Measurements from ENCODE around the gene NEK4.

The NEK4 gene

GRCh38 chr3:52705438-52705687 is 65.4 kb downstream of the NEK4 start:
- in situ Hi-C loops (cut with HindIII; ENCODE audit: low sequenced_read_pairs) = no loop called here

DNA sequence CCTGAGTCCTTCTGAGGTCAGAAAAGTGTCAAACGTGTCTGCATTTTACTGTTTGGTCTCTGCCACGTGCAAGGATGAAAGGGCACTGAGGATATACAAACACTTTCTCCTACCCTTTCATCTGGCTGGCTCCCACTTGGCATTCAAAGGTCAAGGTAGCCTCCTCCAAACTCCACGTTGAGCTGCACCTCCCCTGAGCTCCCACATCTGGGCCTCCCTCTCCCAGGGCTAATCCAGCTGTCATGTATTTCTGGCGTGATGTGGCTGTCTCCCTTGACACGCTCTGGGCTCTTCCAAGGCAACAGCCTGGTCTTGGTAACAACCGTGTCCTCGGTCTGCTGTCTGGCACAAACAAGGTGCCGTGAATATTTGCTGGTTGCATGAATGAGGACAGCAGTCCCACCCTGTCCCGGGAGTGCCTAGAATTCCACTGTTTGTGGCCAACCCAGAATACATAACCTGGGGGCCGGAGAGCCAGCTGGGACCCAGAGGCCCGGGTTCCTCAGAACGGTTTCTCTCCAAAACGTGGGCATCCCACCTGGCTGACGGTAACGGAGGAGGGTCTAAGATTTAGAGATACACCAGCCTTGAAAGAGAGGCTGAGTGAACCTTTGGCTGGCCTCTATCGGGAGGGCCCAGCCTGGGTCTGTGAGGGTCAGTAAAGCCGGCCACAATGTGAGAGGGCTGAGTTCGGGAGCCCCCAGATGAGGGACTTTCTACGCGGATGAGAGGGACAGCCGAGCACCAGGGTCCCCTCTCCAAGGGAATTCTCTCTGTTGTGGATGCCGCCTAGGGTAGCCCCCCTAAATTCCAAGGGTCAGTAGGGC is 65.9 kb downstream of the NEK4 start:
- in situ Hi-C loops (cut with HindIII; ENCODE audit: low sequenced_read_pairs) = no loop called here

DNA sequence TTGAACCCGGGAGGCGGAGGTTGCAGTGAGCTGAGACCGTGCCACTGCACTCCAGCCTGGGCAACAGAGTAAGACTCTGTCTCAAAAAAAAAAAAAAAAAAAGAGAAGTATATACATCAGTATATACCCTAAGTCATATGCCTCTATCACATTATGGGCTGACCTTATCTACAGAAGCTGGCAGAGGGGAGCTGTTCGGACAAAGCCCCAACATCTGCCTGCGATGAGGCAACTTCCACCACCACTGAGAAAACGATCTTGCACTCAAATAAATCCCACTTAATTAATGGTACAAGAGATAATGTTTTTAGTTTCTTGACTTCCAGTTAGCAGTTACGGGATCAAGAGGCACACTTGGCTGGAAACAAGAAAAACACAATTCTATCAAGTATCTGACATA is 67.4 kb downstream of the NEK4 start:
- in situ Hi-C loops (cut with HindIII; ENCODE audit: low sequenced_read_pairs) = no loop called here

- in situ Hi-C loops (cut with HindIII; ENCODE audit: low sequenced_read_pairs) = no loop called here
These were observed 73.1 kb downstream of the NEK4 start for GRCh38 chr3:52697632-52697965.

- in situ Hi-C loops (cut with HindIII; ENCODE audit: low sequenced_read_pairs) = no loop called here
These were observed 73.7 kb downstream of the NEK4 start for GRCh38 chr3:52696830-52697631.

GRCh38 chr3:52695798-52696671 is 74.7 kb downstream of the NEK4 start:
- in situ Hi-C loops (cut with HindIII; ENCODE audit: low sequenced_read_pairs) = no loop called here

- in situ Hi-C loops (cut with HindIII; ENCODE audit: low sequenced_read_pairs) = no loop called here
These were observed 76.1 kb downstream of the NEK4 start for GRCh38 chr3:52694528-52695189.

DNA sequence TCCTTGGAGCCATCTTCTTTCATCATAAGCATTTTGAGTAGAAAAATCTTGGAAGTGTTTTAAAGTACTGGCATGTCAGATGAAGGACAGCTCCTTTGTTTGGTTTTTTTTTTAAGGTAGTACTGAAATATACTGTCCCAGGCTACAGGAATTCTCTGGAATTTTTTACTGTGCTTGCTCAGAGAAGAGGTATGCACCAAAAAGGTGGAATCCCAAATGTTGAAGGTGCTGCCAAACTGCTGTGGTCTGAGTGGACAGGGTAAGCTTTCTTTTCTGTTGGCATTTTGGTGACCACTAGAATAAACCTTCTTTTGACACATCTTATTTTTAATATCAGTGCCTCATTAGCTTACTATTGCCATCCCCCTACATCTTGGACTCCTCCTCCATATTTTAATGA is 77.7 kb downstream of the NEK4 start:
- in situ Hi-C loops (cut with HindIII; ENCODE audit: low sequenced_read_pairs) = no loop called here

DNA sequence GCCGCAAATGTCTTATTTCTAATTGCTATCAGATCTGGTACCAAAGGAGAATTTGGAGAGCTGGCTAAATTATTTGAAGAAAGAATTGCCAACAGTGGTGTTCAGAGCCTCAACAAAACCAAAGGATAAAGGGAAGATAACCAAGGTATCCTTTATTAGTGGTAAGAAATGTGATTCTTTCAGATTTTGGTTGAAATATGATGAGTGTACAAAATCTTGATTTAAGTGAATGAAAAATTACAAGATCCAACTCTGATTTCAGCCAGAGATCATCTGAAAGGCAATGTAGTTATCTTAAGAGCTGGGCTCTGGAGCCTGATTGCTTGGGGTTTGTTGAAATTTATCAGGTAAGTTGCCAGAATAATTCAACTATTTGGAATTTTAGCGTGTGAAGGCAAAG is 80.2 kb downstream of the NEK4 start:
- in situ Hi-C loops (cut with HindIII; ENCODE audit: low sequenced_read_pairs) = no loop called here

GRCh38 chr3:52689151-52689550 is 81.6 kb downstream of the NEK4 start:
- in situ Hi-C loops (cut with HindIII; ENCODE audit: low sequenced_read_pairs) = no loop called here

DNA sequence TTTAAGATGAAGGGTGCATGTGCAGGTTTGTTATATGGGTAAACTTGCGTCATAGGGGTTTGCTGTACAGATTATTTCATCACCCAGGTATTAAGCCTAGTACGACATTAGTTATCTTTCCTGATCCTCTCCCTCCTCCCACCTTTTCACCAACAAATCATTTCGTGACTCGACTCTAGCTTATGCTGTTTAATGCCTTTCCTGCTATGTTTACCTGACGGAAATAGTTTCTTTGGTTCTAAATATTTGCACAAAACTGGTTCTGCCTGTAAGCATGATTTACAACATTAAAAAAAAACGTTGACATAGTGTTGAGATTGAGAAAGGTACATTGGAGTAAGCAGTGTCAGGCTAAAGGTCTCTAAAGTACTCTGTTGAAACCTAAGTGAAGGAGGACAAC is 82.5 kb downstream of the NEK4 start:
- in situ Hi-C loops (cut with HindIII; ENCODE audit: low sequenced_read_pairs) = no loop called here

DNA sequence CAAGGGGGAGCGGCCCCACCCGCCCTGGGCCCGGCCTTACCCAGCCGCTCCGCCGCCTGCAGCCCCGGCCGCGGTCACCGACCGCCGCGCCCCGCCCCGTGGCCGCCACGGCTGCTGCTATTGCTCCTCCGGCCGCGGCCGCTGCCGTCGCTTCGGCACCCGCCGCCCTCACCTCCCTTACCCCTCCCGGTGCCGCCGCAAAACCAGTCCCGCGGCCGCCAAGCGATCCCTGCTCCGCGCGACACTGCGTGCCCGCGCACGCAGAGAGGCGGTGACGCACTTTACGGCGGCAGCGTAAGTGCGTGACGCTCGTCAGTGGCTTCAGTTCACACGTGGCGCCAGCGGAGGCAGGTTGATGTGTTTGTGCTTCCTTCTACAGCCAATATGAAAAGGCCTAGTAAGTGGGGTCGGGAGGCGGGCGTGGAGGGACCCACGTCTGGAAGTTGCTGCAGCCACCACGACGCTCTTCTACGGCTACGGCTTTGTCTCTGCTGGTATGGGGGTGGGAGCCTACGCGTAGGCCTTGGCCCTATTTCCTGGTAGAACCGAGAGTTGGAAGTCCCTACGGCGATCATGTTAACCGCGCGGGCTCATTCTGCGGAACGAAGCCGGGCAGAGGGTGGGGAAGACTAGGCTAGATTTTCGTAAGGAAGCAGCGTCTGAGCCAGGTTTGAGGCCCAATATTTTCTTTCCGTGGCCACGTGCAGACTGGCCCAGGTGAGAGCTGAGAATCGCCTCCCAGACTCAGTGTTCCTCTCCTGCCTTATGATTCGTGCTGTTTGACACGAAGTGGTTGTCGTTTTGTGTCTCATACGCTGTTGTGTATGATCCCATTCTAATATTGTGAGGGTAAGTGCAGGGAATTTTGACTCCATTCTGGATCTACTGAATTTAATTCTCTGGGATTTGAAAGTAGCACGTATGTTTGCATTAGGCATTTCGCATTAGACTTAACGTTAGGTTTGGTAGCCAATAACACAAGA is 84.7 kb downstream of the NEK4 start, which contains the start of the genes GNL3 and PBRM1:
Gene GNL3 (plus strand): TSS at position 324 of the 983 bp plus-strand sequence. CDS start 61 bp downstream, at position 385.
Gene PBRM1 (minus strand): TSS at position 205 of the 983 bp plus-strand sequence.
- in situ Hi-C loops (cut with HindIII; ENCODE audit: low sequenced_read_pairs) = no loop called here

DNA sequence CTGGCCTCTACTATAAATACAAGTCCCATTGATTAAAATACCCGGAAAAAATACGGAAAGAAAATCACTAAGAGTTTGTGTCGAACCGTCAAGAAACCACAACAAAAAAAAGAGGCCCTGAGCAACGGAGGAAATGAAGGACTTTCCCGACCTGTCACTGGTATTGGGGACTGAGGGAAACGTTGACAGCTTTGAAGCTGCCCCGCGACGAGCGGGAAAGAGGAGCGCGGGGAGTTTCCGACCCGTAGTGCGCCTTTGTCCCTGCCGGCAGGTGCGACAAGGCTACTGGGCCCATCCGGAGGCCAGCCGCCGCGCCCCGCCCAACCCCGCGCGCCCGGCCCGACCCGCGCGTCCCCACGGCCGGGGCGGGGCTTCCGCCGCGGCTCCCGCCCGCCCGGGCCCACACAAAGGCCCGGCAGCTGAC is 85.4 kb downstream of the NEK4 start:
- in situ Hi-C loops (cut with HindIII; ENCODE audit: low sequenced_read_pairs) = no loop called here

GRCh38 chr3:52684184-52684583 is 86.6 kb downstream of the NEK4 start:
- in situ Hi-C loops (cut with HindIII; ENCODE audit: low sequenced_read_pairs) = no loop called here

DNA sequence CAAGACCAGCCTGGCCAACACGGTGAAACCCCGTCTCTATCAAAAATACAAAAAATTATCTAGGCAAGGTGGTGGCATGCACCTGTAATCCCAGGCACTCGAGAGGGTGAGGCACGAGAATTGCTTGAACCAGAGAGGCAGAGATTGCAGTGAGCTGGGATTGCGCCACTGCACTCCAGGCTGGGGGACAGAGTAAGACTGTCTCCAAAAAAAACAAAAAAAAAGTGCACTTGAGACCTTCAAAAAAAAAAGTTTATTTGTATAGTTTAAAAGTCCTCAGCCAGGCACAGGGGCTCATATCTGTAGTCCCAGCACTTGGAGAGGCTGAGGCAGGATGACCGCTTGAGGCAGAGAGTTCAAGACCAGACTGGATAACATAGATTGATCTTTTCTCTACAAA is 87.1 kb downstream of the NEK4 start:
- in situ Hi-C loops (cut with HindIII; ENCODE audit: low sequenced_read_pairs) = no loop called here

GRCh38 chr3:52682016-52682415 is 88.7 kb downstream of the NEK4 start:
- in situ Hi-C loops (cut with HindIII; ENCODE audit: low sequenced_read_pairs) = no loop called here

DNA sequence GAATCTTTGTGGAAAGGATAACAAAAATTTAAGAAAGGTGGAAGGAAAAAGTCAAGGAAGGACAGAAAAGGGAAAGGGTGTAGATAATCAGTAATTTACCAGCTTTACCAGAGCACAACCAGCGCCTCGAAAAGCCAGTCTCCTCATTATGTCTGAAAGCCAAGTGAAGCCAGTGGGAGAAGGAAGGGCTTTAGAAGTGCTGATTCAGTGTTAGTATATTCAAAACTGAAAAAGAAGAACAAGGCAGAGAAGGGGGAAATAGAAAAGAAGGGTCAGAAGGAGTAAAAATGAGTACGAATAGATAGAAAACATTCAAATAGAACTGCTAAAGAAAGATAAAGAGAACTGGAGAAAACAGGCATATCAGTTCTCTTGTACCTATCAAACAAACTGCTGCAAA is 89.1 kb downstream of the NEK4 start:
- in situ Hi-C loops (cut with HindIII; ENCODE audit: low sequenced_read_pairs) = no loop called here

GRCh38 chr3:52679811-52680210 is 90.9 kb downstream of the NEK4 start:
- in situ Hi-C loops (cut with HindIII; ENCODE audit: low sequenced_read_pairs) = loop anchor here (10.0 kb wide), 1 partner anchor 195 kb away; no protein-coding TSS in a partner anchor

GRCh38 chr3:52679199-52679538 is 91.6 kb downstream of the NEK4 start:
- in situ Hi-C loops (cut with HindIII; ENCODE audit: low sequenced_read_pairs) = loop anchor here (10.0 kb wide), 1 partner anchor 194 kb away; no protein-coding TSS in a partner anchor
